Omental fat pad (tissue), 4 donors: Measurements from ENCODE around the gene PYROXD2. TPM values are rescaled to one million over a fixed set of nuclear protein-coding genes. Genes with fewer than 3 reads are reported as not detected.

Source experiments
- ATAC-seq: fragments of 150-250 bp; one replicate; pipeline ENCODE4 v1.9.1; 2016; ENCODE audit warnings: mild to moderate bottlenecking, moderate library complexity; ENCODE audit not compliant: low FRiP score
- DNase-seq: peaks from one replicate; pipeline ENCODE4 v3.0.0-alpha.2; 2019; ENCODE audit warnings: low spot score
- total RNA-seq, 4 donors: library from RNA; depleted of rRNA; stranded (reverse); fragments of >200 nt; gene quantifications; one replicate each; pipeline ENCODE4 v1.1.0, GENCODE V29; 2016
- TF ChIP-seq, protein P1 (sequence below), 3 donors: fragments of 450-650 bp; IDR thresholded peaks; one replicate each; pipeline ENCODE4 v1.5.1; 2016 to 2017; ENCODE audit warnings: antibody characterized with exemption in 3 of 3, mild to moderate bottlenecking in 3 of 3, moderate library complexity in 2 of 3

PYROXD2 gene
- total RNA-seq, result 10 to 100 TPM in 1 of 4 donors, 1 to 10 TPM in 3; 8.5 to 10.4 (median 9.2) TPM

DNA sequence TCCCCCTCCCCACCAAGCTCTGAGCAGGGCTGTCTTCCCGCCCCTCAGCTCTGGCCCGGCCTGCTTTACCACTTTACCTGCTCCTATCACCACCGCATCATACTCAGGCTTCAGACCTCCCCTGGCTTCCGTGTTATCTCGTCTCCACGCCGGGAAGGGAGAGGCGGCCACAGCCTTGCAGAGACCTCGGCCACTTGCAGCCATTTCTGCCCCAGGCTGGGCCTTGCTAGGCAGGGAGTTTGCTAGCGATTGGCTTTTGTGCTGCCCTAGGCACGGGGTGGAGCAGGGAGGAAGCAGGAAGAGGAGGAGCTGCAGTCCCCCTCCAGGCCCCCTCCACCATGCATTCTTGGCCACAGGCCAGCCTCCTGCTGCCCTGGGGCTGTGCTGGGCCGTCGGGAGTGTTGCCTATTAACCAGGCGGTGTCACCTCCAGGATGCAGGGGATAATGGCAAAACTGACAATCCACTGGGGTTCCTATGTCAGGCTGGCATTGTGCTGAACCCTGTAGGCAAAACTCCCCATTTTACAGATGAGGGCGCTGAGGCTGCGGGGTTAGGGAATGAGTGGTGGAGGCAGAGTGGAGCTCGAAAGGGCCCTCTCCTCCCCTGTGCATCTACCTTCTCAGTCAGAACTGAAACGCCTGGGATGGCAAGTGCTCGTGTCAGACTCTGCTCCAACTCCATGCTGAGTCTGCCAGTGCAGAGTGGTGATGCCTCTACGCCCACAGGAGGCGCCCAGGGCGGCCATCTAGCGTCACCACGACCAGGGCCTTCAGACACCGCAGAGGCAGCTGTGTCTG, at the start of gene PYROXD2:
Gene PYROXD2, minus strand, starts transcription at position 251 of the 799 bp plus-strand sequence. Its CDS starts 47 bp downstream, at position 204.
- TF ChIP-seq, protein P1, sequence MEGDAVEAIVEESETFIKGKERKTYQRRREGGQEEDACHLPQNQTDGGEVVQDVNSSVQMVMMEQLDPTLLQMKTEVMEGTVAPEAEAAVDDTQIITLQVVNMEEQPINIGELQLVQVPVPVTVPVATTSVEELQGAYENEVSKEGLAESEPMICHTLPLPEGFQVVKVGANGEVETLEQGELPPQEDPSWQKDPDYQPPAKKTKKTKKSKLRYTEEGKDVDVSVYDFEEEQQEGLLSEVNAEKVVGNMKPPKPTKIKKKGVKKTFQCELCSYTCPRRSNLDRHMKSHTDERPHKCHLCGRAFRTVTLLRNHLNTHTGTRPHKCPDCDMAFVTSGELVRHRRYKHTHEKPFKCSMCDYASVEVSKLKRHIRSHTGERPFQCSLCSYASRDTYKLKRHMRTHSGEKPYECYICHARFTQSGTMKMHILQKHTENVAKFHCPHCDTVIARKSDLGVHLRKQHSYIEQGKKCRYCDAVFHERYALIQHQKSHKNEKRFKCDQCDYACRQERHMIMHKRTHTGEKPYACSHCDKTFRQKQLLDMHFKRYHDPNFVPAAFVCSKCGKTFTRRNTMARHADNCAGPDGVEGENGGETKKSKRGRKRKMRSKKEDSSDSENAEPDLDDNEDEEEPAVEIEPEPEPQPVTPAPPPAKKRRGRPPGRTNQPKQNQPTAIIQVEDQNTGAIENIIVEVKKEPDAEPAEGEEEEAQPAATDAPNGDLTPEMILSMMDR (IDR thresholded peaks at IDR 0.05), result no peak
- ATAC-seq, result peak; percentile 86
- peak; percentile 61 for DNase-seq

DNA sequence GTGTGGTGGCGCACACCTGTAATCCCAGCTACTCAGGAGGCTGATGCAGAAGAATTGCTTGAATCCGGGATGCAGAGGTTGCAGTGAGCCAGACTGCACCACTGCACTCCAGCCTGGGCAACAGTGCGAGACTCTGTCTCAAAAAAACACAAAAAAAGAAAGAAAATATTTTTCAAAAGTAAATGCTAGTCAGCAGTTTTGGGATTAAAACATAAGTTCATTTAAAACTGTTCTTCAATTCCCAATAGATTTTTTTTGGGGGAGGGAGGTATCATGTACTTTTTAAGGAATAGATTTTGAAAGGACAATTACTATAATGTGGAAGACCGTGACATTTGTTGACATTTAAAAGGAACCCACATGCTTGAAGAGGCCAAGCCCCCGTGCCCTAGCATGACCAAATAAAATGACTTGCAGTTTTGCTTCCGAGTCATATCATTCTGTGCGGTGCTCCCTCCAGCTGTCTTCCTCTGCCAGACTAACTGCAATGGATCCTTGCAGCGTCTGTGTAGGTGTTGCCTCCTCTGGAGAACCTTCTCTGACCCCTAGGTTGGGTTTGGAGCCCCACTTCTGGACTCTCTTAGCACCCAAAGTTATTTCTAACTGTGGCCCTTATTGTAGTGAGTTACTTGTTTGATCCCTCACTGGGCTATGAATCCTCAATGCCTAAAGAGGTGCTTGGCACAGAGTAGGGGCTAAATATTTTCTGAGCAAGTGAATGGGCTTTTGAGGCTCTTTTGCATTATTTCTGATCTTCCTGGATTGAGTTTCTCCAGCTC, 49.2 kb upstream of the PYROXD2 start:
- TF ChIP-seq, protein P1 (IDR thresholded peaks at IDR 0.05), result no peak
- ATAC-seq (no peak), DNase-seq (no peak)

DNA sequence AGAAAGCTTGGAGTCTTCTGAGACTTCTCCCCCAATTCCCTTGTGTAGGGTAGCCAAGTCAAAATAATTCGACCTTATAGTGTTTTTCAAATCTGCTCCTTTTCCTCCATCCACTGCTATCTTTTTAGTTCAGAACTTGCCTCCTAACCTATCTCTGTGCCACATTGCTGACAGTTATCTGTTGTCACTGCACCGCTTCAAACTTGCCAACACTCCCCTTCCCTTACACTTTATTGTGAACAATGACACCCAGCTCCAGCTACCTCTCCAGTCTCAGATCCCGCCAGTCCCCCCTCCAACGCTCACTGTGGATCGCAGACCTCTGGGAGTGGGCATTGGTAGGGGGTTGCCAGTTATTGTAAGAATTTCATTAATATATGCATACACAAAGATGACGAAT, 48.0 kb upstream of the PYROXD2 start:
- TF ChIP-seq, protein P1 (IDR thresholded peaks at IDR 0.05), result no peak
- DNase-seq, result no peak
- no peak for ATAC-seq

DNA sequence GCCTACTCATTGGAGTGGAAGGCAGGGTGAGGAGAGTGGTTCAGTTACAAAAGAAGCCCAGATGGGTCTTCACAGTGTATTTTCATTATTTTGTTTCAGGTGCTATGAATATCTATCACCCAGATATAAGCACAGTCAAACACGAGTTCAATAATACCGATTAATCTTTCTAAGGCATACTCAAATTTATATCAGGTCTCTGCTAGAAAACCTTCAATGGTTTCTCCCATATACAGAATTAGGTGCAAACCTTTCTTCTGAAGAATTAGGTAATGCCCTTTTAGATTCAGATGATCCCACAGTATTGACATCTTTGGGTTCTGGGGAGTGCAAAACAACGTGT, 46.5 kb upstream of the PYROXD2 start:
- ATAC-seq (no peak), DNase-seq (no peak)
- TF ChIP-seq, protein P1 (IDR thresholded peaks at IDR 0.05), result no peak

DNA sequence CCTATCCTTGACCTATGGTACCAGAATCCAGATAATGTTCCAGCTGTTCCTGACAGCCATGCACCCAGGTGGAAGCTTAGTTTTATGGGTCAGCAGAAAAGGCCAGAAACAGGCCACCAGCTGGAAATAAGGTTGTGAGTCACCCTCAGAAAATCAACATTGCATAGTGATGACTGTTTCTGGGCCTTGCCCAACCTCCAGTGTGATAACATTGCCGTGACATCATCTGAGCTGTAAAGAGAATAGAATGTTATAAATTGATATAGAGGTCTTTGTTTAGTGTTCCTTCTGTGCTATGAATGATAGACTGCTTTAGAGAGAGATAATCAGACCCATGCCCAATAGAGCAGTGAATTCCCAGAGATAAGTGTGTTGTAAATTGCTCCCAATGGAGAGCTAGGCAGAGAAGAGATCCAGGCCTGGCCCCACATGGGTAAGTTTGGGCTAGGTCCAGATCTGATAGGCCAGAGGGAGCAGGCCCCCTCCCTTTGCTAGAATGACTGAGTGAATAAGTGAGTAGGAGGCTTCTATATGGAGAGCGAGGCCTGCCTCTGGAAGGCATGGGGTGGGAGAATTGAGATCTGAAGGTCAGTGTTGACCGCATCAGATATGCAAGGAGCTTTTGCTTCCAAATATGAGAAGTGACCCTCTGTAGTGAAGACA, 46.0 kb upstream of the PYROXD2 start:
- ATAC-seq (peak; percentile 88), DNase-seq (no peak)
- TF ChIP-seq, protein P1 (IDR thresholded peaks at IDR 0.05), result no peak

DNA sequence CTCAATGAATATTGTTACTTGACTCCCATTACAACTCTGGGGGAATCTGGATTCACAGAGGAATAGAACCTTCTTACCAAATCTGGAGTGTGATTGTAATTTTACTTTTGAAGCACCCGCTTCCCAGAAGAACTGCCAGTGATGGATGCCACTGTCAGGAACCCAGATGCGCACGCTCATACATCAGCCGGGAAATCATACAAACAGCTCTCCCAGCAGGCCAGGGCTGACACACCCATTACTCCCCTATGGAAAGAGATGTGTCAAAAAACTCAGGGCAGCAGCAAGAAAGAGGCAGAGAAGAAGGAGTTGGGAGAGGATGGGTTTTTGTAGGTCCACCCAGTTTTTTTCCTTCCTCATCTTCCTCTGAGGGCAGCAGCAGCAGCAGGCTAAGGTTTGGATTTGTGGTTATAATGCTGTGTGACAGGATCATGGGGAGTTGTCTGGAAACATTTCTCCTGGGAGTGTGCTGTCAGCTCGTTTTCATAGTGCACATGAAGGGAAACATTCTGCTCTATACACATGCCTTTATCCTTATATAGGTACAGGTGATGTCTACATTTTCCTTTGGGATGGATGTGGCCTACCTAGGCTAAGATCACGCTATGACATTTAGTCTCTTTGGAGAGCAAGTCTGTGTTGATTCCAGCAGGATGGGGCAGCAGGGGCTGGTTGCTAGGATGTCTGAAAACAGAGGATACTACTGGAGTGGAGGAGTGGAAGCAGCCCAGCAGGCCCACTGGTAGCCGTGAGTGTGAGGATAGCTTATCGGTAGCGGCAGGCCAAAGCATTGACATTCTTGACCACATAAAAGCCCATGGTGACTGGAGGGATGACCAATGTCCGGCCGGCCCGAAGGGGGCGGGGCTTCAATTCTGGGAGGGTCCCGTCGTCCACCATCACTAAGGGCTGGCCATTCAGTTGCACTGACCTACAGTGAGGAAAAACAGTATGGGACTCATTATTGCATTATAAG, 44.1 kb upstream of the PYROXD2 start:
- DNase-seq, result no peak
- TF ChIP-seq, protein P1 (IDR thresholded peaks at IDR 0.05), result no peak
- peak; percentile 54 for ATAC-seq
